Measurements from ENCODE around the gene TACR2.
A peak's percentile ranks its signal among the peaks of the same experiment; 100 is the strongest.

TACR2 gene

DNA sequence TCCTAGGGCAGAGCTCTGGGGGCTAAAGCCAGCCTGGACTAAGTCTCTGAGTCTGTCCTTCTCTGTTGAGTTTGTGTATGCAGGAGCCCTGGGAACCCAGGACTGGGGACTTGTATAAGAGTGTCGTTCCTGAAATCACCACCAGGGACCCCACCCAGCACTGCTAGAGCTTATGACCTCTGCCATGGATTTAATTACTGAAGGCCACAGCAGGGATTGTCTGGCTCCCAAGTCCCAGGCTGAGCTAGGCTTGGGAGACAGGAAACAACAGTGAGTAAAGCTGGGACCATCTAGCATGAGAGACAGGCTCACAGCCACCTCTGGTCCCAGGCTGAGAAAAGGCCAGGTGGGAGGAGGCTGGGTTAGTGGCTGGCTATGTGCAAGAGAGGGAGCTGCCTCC is 33.1 kb upstream of the TACR2 start:
- no peak for DNase-seq

DNA sequence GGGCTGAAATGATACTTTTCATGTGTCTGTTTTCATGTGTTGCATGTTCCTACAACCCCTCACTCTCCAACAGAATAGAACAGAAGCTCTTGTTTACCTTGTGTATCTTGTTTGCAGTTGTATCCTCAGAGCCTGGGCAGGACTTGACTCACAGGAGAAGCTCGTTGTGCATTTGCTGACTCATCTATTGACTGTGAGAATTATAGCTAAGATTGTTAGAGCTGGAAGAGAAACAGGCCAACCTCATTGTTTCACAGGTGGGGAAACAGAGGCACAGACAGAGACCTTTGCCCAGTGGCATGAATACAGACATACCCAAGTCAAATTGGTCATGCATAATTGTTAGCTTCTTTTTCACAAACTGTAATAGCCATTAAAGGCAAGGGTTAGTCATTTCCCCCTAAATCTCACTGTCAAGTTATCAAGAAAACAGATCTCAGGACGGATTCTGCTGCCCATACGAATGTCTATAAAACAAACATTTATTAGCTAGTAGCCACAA is 30.0 kb upstream of the TACR2 start:
- DNase-seq, result peak; percentile 62

DNA sequence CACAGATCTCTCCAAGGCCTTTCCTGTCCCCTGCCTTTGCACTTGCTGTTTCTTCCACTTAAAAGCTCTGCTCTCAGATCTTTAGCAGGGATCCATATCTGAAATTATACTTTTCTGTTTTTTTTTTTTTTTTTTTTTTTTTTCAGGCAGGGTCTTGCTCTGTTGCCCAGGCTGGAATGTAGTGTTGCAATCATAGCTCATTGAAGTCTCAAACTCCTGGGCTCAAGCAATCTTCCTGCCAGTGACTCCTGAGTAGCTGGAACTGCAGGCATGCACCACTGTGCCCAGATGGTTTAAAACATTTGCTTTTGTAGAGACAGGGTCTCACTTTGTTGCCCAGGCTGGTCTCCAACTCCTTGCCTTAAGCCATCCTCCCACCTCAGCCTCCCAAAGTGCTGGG is 29.5 kb upstream of the TACR2 start:
- no peak for DNase-seq

DNA sequence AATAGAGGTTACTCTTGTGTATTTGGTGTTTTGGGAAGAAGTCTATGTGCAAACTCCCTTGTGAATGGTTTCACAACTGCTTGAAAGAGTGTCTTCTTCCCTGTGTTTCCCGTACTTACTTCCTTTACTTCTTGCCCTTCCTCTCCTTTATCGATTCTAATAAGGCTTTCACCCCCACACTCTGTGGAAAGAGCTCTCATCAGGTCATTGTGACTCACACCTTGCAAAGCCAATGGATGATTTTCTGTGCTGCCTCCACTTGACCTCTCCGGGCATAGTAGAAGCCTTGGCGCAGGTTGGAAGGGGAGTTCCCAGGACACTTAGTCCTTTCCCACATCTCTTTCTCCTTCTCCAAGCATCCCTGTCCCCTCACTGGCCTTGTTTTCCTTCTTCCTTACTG is 28.3 kb upstream of the TACR2 start:
- no peak for DNase-seq

DNA sequence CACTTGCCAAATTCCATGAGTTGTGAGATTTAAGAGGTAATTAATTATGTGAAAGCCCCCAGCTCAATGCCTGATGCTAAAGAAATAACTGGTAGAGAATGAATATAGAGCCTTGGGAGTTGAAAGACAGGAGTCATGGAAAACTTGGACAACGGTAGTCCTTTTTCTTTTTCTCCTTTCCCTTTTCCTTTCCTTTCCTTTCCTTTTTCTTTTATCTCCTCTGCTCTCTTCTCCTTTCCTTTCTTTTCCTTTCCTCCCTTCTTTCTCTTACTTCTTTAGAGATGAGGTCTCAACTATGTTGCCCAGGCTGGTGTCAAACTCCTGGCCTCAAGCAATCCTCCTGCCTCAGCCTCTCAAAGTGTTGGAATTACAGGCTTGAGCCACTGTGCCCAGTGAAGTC is 26.6 kb upstream of the TACR2 start:
- no peak for DNase-seq

DNA sequence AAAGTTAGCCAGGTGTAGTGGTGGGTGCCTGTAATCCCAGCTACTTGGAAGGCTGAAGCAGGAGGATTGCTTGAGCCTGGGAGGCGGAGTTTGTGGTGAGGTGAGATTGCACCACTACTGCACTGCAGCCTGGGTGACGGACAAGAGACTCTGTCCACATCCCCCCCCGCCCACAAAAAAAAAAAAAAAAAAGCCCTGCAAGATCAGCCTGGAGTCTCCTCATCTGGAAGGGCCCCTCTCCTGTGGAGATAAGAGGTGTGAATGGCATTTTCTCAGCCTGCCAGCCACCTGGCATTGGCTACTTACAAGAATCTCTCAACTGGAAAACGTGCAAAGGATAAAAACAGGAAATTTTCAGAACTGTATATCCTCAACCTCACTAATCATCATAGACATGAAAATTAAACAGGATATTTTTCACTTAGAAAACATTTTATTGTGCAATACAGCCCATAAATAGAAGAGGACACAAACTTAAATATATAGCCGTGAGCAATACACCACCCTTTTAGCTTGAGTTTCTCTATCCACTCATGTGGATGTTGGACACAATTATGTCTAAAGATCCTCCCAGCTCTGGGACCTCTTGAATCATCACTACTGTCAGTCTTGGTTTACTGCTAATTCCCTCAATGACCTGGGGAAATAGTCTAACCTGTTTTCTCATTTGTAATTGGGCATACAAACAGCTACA is 23.2 kb upstream of the TACR2 start:
- peak; percentile 18 for DNase-seq

DNA sequence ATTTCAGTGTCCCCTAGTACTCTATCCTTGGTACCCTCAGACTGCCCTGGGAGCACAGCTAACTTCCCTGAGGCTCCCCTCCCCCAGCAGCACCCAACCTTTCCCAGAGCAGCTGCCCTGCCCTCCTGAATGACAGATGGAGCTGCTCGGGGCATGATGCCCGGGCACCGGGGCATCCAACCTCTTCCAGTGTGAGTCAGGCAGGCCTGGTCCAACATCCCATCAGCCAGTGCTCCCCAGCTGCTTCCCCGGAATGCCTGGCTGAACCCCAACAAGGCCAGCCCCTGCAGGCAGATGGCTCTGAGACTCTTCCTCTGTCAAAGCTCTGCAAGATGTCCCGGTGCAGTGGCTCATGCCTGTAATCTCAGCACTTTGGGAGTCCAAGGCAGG is 22.6 kb upstream of the TACR2 start:
- DNase-seq, result no peak

DNA sequence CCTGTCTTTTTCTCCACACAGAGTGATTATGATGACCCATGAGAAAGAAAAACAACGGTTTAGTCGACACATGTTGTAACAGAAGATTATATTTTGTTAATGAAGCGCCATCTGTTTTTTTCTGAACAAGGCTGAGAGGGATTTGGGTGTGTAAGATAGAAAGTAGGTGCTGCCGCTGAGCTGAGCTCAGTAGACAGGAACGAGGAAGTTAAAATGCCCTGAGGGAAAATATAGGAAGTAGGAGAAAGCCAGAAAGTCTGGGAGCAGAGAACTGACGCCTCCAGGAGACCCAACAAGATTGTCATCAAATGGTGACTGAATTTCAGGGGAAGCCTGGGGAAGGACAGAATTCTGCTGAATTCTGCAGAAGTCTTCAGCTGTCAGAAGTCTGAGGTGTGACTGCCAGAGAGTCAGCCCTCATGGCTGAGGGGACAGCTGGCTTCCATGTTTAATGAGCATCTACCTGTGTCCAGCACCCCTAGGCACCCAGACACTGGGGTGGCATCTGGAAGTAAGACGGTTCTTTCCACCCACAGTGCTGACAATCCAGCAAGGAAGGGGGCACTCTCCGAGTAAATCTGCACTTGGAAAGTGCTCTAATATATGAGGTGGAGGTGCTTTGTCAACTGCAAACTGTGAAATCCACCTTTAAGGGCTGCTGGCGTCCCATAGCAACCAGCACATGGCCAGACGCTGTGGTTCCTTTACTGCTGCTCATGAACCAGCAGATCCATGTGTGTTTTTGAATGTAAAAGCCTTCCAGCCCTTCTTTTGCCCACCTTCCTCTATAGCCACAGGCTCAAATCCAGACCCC is 22.0 kb upstream of the TACR2 start:
- DNase-seq, result peak; percentile 32

DNA sequence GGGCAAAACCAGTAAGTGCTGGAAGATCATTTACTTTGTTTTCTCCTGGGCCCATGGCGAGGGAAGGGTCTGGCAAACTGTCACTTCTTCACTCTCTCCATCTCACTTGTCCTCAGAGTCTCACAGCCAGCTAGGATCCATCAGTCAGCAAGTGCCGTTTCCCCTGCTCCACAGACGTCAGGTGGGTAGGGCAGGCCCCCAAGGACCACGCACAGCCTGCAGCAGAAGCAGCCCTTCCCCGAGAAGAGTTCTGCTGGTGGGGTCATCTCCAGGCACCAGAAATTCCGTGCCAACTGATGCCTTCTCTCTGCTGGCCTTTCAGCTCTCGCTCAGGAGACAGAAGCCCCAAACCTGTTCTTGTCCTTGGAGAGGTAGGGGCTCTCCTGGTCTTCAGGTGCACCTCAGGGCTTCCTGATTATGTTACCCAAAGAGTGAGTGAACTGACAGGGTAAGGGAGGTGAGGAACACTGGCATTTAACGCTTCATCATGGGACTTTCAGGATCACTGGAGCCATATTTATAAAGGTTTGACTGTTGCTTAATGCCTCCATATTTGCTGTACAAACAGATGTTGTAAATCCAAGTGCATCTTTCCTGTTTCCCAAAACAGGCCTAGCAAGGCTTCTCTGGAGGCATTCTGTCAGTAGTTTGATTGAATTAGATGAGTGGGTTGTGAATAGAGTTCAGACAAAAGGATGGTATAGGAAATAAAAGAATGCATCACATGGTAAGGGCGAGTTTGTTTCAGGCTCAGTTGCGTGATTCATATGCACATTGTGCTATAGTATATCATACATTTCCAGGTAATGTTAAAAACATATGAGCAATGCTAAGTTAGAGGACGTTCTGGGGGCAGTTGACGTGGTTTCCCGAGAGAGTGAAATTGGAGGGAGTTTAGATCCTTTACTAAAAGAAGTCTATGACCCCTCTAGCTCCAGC is 20.9 kb upstream of the TACR2 start:
- no peak for DNase-seq

DNA sequence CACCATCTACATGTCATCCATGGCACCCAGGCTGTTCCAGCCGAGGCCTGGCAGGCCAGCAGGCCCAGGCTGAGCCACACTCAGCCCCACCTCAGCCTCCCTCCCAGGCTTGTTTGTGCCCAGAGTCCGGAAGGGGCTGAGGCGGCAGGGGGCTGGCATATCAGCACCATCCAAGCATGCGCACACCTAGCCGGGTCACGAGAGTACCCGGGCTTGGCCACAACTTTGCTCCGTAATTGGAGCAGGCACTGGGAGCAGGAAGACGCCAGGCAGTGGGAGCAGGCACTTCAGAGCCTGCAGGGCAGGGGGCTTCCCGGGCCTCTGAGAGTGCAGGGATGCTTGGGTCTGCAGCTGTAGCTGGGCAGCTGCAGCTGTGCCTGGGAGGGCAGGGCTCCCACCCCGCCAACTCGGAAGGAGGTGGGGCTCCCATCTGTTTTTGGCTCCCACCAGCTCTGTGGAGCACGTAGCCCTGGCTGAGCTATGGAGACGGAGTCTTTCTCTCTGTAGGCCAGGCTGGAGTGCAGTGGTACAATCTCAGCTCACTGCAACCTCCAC is 19.3 kb upstream of the TACR2 start:
- DNase-seq, result no peak

DNA sequence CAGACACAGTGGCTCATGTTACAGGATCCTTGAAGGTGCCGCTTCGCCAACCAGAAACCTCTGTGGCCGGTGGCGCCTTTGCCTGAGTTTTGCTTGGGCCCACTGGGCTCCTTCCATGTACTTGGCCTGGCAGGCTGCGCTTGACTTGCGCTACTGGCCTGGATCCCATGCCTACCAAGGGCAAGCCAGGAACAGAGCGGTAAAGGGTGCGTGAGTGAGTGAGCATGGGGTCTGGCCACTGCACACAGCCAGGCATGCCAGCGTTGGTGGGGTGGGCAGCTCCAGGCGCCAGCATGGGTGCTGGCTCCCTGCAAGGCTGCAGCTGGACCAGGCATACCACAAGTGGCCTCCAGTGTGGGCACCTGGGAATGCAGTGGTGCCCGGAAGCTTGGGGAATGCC is 18.2 kb upstream of the TACR2 start:
- DNase-seq, result no peak

DNA sequence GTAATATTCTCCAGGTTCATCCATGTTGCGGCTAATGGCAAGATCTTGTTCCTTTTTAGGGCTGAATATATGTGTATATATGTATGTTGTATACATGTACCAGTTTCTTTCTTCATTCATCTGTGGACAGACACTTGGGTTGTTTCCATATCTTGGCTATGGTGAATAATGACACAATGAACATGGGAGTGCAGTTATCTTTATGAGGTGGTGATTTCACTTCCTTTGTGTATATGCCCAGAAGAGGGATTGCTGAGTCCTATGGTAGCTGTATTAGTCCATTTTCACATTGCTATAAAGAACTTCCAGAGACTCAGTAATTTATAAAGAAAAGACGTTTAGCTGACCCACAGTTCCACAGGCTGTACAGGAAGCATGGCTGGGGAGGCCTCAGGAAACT is 17.5 kb upstream of the TACR2 start:
- no peak for DNase-seq

DNA sequence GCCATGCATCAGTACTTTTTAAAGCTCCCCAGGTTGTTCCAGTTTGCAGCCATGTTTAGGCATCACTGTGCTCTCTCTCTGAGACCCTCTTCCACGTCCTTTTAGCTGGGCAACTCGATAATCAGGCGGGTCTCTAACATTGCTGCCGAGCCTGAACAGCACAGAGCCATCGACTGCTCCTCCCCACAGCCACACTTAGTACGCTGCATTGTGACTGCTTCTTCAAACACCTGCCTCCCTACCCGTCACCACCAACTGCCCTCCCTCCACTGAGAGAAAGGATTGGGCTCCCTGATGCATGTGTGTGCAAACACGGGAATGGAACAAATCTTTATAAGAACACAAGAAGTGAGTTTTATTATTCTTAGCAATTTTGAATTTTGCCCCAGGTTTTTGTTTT is 11.4 kb upstream of the TACR2 start:
- no peak for DNase-seq

DNA sequence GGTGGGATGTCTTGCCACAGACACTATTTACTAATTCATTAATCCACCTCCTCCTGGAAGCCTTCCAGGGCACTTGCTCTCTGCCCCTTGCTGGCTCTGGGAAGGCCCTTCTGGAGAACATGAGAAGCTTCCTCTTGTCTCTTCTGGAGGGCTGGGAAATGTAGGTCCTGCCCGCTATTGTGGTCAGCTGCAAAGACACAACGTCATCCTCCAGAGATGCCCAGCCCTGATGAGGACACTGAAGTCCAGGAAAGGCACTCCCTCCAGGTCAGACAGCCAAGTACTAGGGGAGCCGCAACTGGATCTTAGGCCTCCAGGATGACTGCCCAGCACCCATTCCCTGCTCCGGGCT is 9.6 kb upstream of the TACR2 start:
- no peak for DNase-seq

DNA sequence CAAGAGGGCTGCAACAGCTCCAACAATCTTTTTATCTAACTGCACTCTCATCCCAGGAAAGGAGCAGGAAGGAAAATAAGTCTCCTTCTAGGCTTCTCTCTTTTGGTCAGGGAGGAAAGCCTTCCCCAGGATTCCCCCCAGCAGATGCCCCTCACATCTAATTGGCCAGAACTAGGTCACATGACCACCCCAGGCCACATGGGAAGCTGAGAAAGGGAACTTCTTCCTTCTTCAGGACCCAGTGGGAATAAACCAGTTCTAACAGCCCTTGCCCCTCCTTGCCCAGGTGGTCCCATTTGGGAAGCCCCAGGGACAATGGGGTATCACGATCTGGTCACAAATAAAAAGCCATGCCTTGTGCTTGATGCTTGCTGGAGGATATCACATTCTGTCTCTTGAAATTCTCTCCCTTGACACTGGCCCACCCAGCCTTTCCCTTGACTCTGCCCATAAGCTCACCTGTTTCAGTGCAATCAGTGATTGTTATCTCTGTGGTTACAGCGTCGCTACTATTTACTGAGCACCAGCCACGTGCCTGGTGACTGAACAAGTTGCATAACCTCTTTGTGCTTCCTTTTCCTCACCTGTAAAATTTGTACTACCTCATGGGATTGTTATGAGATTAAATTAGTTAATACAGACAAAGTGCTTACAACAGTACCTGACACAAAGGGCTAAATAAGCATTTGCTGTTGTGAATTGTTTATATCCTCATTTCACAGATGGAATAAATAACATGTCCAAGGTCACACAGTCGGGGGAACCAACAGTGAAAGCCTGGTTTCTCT is 9.0 kb upstream of the TACR2 start:
- no peak for DNase-seq

DNA sequence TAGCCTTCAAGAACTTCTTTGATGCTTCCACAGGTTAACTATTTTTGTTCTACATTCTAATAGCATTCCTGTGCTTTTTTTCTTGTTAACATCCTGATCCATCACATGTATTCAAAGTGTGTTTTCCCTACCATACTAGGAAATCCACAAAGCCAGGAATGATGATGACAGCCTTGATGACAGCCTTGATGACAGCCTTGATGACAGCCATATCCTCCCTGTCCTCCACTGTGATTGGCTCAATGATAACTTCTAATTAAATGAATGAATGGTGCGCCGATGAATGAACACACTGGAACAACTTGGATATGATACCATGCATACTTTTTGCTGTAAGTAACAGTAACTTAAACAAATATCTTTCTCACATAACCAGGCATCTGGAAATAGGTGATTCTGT is 8.3 kb upstream of the TACR2 start:
- DNase-seq, result peak; percentile 39

DNA sequence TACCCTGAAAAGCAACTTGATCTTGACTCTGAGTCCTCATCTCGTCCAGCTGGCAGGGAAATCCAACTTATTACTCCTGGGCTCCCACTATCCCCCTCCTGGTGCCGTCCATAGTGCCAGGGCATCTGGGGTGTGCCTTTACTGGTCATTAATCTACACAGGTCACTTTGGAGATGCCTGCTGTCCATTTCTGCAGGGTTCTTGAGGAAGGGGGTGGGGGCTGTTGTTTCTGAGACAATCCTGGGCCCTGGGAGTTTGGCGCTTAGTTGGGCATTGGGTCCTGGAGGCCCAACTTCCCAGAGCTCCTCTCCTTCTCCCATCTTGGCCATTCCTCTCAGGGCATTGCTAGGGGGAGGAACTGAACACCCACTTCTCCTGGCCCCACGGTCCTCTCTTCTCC is 6.0 kb upstream of the TACR2 start:
- no peak for DNase-seq

DNA sequence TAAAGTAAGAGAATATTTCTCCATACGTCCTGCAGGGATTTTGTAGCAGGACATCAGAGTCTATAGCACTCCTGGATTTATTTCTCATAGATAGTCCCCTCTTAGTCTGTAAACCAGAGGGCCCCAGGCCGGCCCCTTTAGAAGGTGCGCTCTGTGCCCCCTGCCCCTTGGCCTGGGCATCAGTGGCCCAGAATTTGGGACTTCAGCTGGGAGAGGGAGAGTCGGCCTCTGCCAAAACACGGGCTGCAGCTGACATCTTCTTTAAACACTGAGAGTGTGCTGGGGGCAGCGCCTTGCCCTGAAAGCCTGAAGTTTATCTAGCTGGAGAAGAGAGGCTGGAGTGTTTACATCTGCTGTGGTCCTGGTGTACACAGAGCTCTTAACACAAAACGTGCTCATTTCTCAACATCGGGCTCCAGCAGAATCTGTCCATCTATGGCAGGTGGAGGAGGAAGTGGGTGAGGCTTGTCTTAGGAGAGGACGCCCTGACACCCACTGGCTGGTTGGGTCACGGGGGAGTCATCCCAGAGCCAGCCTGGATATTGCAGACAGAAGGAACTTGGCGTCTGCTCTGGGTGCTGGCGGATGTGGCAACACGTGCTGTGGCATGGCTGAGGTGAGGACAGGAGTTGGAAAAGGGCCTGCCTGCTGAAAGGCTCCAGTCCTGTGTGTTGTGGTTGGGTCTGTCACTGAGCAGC is 5.0 kb upstream of the TACR2 start:
- no peak for DNase-seq

DNA sequence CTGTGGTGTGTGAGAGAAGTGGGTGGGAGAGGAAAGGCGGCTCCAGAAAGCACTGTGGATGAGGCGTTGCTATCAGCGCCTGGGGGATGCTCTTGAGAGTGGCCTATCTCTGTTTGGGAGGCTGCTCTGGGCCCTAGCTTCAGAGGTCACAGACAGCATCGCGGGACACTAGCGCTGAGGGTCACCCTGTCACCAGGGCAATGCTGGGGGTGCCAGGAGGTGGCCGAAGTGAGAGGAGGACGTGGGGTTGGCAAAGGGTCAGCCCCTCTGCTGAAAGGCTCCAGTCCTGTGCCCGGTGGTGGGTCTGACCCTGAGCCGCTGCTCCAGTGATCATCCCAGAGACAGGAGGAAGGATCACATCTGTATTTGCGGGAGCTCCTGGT is 3.0 kb upstream of the TACR2 start:
- DNase-seq, result no peak

DNA sequence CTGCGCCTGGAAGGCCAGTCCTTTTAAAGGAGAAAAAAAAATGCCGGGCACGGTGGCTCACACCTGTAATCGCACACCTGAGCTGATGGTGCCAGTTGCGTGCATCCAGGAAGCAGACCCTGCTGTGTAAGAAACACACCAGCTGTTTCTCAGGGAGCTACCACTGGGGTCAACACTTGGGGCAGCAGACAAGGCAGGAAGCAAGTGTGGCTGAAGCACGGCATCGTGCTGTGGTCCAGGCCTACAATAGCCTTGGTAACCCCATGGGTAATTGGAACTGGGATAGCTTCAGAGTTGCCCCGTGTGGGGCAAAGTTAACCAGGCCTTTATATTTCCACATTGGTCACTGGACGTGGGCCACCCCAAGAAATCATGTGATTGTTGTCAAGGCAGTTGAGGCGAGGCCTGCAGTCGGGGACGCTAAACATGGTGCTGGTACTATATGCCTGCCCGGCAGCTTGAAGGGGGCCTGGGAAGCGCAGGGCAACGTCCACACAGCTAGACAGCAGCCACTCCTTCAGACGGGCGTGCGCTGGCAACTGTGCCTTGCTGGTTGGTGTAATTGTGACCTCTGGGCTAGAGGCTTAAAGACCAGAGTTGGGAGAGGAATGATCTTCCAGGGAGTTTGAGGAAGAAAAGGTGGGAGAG is 2.5 kb upstream of the TACR2 start:
- DNase-seq, result no peak

DNA sequence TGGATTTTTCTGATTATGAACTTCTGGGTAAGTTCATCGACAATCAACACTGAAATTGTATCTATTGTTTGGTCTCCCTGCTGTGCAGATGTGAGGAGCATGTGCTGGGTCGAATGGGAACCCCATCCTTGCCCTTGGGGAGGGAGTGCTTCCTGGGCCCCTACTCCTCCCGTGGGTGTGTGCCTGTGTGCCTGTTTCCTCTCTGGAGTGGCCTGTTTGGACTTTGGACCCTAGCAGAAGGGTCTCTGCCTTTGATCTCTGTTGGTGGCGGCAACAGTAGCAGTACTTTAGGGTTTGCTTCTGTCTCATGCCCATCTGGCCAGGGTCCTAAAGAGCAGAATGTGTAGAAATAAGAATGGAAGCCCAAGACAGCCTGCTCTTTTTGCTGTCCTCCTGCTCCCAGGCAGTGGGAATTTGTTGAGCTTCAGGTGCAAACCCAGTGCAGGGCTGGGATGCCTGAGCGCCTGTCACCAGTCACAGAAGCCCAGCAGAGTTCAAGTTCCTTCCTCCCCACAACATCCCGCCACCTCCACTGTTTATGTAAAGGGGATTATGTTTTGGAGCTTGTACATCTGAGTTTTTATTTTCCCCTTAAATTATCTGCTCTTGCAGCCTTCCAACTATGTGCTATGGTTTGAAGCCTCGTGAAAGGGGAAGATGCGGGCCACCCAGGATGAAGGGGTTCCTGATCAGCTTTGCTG is 1.5 kb upstream of the TACR2 start:
- no peak for DNase-seq
